NB4 (cell line): Measurements from ENCODE around the gene ADAMTSL2.

Source experiments
- DNase-seq: peaks from one replicate; pipeline ENCODE4 v3.0.0; 2010; ENCODE audit warnings: low read depth
- H3K4me3 ChIP-seq: one replicate; pipeline ENCODE4 v1.5.1; 2011; ENCODE audit warnings: mild to moderate bottlenecking, low read depth, low read length, moderate library complexity
- MYC ChIP-seq: IDR thresholded peaks from 2 replicates; pipeline ENCODE4 v1.6.1; 2011; ENCODE audit warnings: low read depth, low read length
- POLR2A ChIP-seq: IDR thresholded peaks from 2 replicates; pipeline ENCODE4 v1.6.1; 2011; ENCODE audit warnings: mild to moderate bottlenecking; ENCODE audit not compliant: insufficient read length; ENCODE audit errors: extremely low read depth
- TF ChIP-seq, protein P1 (sequence below): IDR thresholded peaks from one replicate; pipeline ENCODE4 v1.5.1; 2012; ENCODE audit warnings: low read depth, low read length
- TF ChIP-seq, protein P2 (sequence below): IDR thresholded peaks from 2 replicates; pipeline ENCODE4 v1.6.1; 2011; ENCODE audit warnings: low read depth, low read length

Gene ADAMTSL2

DNA sequence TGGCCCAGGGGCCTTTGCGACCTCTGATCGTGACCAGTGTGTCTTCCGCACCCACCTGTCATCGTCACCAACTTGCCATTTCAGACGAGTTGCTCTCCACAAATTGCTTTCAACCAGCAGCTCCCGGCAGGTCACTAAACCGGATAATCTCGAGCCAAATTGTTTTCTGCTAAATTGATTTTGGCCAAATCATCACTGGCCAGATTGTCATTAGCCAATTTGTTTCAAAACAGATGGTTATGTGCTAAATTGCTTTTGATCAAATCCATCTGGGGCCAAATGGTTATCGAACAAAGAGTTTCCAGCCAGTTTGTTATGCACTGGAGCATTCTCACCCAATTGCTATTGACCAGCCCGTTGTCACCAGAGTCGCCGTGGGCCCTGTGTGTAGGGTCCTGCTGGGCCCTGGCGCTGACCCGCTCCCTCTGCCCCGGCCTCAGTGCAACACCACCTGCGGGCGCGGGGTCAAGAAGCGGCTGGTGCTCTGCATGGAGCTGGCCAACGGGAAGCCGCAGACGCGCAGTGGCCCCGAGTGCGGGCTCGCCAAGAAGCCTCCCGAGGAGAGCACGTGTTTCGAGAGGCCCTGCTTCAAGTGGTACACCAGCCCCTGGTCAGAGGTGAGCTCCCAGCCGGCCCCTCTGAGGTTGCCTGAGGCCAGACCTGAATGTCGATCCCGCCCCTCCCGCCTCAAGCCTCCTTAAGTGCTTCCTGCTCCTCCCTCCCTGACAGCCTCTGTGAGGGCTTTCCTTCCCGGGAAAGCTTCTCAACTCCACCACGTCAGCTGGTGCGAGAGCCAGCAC, 35.6 kb downstream of the ADAMTSL2 start:
- TF ChIP-seq, protein P1, sequence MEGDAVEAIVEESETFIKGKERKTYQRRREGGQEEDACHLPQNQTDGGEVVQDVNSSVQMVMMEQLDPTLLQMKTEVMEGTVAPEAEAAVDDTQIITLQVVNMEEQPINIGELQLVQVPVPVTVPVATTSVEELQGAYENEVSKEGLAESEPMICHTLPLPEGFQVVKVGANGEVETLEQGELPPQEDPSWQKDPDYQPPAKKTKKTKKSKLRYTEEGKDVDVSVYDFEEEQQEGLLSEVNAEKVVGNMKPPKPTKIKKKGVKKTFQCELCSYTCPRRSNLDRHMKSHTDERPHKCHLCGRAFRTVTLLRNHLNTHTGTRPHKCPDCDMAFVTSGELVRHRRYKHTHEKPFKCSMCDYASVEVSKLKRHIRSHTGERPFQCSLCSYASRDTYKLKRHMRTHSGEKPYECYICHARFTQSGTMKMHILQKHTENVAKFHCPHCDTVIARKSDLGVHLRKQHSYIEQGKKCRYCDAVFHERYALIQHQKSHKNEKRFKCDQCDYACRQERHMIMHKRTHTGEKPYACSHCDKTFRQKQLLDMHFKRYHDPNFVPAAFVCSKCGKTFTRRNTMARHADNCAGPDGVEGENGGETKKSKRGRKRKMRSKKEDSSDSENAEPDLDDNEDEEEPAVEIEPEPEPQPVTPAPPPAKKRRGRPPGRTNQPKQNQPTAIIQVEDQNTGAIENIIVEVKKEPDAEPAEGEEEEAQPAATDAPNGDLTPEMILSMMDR = no peak
- TF ChIP-seq MYC (no peak), POLR2A (no peak)
- TF ChIP-seq, protein P2, sequence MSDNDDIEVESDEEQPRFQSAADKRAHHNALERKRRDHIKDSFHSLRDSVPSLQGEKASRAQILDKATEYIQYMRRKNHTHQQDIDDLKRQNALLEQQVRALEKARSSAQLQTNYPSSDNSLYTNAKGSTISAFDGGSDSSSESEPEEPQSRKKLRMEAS = no peak
- H3K4me3 ChIP-seq = no peak overlapping the region
- no peak for DNase-seq

DNA sequence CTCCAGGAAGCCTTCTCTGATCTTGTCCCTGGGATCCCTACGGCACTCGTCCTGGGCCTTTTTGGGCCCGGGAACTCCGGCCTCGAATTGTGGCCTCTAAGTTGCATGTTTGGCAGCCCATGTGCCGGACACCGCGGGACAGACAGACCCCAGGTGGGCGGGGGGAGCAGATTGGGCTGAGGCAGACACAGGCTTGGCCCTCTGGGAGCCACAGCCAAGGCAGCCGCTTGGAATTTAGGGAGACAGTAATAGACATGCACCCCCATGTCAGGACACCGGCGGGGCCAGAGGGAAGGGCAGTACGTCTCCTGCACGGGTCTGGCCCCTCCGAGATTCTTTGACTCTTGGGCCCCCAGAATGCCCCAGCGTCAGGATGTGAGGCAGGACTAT, 36.2 kb downstream of the ADAMTSL2 start:
- TF ChIP-seq, protein P2 = no peak
- TF ChIP-seq POLR2A = no peak
- TF ChIP-seq, protein P1 = no peak
- no peak for TF ChIP-seq MYC
- no peak for DNase-seq
- no peak overlapping the region for H3K4me3 ChIP-seq

DNA sequence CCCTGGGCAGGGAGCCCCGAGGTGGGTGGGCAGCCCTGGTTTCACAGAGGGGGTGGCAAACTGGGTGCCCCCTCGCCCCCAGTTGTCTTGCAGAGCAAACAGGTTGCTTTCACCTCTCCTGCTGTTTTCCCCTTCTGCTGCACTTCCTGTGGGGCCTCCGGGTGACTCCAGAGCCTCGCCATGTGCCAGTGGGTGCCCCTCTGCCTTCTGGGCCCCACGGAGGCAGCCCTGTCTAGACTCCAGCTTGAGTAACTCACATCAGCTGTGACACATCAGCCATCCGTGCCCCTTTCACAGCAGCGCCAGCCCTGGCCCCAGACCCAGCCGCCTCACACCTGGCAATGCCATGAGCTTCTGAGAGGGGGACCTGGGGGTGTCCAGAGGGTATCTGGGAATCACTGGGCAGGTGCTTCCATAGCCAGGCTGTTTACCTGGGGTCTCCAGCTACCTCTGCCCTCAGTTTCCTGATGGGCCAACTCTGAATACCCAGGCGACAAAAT, 36.9 kb downstream of the ADAMTSL2 start:
- no peak for TF ChIP-seq MYC
- no peak for TF ChIP-seq POLR2A
- TF ChIP-seq, protein P1 = no peak
- TF ChIP-seq, protein P2 = no peak
- H3K4me3 ChIP-seq = no peak overlapping the region

DNA sequence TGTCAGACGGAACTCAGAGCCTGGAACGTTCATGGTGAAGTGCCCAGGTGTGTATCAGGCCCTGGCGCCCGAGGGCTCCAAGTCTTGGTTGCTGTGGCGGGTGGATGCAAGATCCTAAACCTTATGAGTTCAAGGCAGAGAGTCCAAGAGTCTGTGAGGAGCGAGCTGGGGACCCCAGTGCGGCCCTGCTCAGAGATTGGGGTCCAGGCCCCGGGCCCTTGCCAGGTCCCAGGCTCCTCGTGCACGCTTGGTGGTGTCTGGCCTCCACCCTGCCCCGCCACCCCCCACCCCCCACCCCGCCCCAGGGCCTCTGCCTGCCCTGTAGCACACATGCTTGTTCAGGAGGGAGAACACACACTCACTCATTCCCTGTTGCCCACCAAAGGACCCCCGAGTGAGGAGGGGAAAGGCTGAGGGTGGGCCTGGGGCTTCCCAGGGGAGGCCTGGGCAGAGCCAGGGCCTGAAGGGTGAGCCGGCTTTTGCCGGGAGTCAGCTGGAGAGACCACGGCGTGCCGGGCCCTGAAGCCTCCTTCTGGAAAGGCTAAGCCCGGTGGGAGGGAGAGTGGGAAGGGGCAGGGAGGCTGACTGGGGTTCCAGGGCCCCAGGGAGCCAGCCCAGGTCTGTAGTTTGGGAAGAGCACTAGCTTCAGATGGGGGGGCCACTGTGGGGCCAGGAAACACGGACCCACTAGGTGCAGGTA, 37.5 kb downstream of the ADAMTSL2 start:
- no peak for DNase-seq
- no peak overlapping the region for H3K4me3 ChIP-seq
- TF ChIP-seq, protein P2 = no peak
- TF ChIP-seq MYC (no peak), POLR2A (no peak)
- TF ChIP-seq, protein P1 = no peak

More for the DNA sequence above, 36.9 kb downstream of the ADAMTSL2 start:
- no peak for DNase-seq

DNA sequence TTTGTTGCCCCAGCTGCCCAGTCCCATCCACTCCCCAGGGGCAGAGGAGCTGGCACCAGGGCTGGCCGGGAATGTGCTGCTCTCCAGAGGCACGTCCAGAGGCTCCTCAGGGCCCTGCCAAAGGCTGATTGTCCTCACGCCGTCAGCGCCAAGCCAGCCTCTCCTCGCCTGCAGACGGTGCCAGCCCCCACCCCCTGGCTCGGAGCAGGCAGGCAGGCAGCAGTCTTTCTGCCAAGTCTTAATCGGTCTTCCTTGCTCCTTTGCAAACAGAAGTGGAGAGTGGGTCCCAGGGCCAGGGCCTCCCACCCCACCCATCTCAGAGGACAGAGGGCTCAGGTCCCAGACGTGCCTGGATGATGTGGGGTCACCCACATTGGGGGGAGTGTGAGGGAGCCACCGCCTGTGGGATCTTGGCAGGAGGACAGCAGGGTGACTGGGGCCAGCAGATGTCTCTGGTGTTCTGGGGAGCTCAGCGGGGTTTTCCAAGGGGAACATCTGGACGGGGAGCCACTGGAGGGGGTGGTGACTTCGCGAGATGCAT, 38.4 kb downstream of the ADAMTSL2 start:
- H3K4me3 ChIP-seq = no peak overlapping the region
- TF ChIP-seq, protein P2 = no peak
- TF ChIP-seq, protein P1 = no peak
- DNase-seq = no peak
